ENCODE results near the gene SLC16A5.

DNA sequence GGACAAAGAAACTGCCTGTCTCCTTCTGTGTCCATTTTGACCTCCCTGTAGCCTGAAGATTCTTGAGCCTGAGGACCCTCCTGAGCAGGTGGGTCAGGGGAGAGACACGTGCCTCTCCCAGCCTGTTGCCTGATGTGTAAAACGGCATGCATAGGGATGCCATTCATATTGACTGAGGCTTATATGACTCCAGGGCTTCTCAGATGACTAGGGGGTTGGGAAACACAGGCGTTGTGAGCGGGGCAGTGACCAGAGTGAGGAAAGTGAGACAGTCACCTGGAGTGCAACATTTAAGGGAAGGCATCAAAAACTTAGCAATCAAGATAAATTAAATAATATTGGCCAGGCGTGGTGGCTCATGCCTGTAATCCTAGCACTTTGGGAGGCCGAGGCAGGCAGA is 5.1 kb upstream of the SLC16A5 start:
- TF ChIP-seq, protein P1, sequence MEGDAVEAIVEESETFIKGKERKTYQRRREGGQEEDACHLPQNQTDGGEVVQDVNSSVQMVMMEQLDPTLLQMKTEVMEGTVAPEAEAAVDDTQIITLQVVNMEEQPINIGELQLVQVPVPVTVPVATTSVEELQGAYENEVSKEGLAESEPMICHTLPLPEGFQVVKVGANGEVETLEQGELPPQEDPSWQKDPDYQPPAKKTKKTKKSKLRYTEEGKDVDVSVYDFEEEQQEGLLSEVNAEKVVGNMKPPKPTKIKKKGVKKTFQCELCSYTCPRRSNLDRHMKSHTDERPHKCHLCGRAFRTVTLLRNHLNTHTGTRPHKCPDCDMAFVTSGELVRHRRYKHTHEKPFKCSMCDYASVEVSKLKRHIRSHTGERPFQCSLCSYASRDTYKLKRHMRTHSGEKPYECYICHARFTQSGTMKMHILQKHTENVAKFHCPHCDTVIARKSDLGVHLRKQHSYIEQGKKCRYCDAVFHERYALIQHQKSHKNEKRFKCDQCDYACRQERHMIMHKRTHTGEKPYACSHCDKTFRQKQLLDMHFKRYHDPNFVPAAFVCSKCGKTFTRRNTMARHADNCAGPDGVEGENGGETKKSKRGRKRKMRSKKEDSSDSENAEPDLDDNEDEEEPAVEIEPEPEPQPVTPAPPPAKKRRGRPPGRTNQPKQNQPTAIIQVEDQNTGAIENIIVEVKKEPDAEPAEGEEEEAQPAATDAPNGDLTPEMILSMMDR (IDR thresholded peaks at IDR 0.05; ENCODE audit: low read depth, low read length): no peak
- TF ChIP-seq POLR2A (IDR thresholded peaks at IDR 0.05; ENCODE audit: extremely low read depth, insufficient read length): no peak
- TF ChIP-seq, protein P2, sequence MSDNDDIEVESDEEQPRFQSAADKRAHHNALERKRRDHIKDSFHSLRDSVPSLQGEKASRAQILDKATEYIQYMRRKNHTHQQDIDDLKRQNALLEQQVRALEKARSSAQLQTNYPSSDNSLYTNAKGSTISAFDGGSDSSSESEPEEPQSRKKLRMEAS (IDR thresholded peaks at IDR 0.05; ENCODE audit: low read depth, low read length): no peak

Measured in NB4 (cell line).